Fibroblast of mammary gland (primary cell): ENCODE measurements around the gene PTK6.

Experiments used
- DNase-seq: peaks from one replicate; pipeline ENCODE4 v3.0.0-alpha.2; 2010; ENCODE audit warnings: low read depth
- H3K4me3 ChIP-seq: 2 replicates; pipeline ENCODE4 v1.5.1; 2011; ENCODE audit warnings: low read depth, mild to moderate bottlenecking, low read length, moderate library complexity; ENCODE audit not compliant: control insufficient read depth
- CTCF ChIP-seq: conservative IDR thresholded peaks from 2 replicates; pipeline ENCODE4 v1.5.1; 2011; ENCODE audit warnings: low read depth, low read length, inconsistent platforms; ENCODE audit not compliant: control insufficient read depth, insufficient read depth

PTK6 gene

GRCh38 chr20:63531686-63532448 is 5.3 kb downstream of the PTK6 start:
- DNase-seq: no peak
- no peak for TF ChIP-seq CTCF
- H3K4me3 ChIP-seq: no peak overlapping the region

- no peak overlapping the region for H3K4me3 ChIP-seq
- DNase-seq: no peak
- no peak for TF ChIP-seq CTCF
Observed at GRCh38 chr20:63530788-63531160, 6.4 kb downstream of the PTK6 start.

GRCh38 chr20:63529861-63530787 is 7.1 kb downstream of the PTK6 start:
- no peak for DNase-seq
- TF ChIP-seq CTCF: no peak
- H3K4me3 ChIP-seq: no peak overlapping the region

- no peak for TF ChIP-seq CTCF
- no peak overlapping the region for H3K4me3 ChIP-seq
- no peak for DNase-seq
Observed at GRCh38 chr20:63529180-63529860, 7.9 kb downstream of the PTK6 start.

GRCh38 chr20:63527184-63527583 is 10.0 kb downstream of the PTK6 start:
- TF ChIP-seq CTCF: no peak
- no peak overlapping the region for H3K4me3 ChIP-seq
- no peak for DNase-seq

GRCh38 chr20:63525971-63526370 is 11.2 kb downstream of the PTK6 start:
- no peak for DNase-seq
- TF ChIP-seq CTCF: no peak
- H3K4me3 ChIP-seq: no peak overlapping the region
